GM21619 (cell line): ENCODE results near the gene NWD2.

ENCODE experiments used
- ATAC-seq: cut with Tn5 transposase; IDR thresholded peaks from one replicate; pipeline ENCODE4 v1.9.1; 2021; ENCODE audit not compliant: unreplicated experiment

The NWD2 gene

DNA sequence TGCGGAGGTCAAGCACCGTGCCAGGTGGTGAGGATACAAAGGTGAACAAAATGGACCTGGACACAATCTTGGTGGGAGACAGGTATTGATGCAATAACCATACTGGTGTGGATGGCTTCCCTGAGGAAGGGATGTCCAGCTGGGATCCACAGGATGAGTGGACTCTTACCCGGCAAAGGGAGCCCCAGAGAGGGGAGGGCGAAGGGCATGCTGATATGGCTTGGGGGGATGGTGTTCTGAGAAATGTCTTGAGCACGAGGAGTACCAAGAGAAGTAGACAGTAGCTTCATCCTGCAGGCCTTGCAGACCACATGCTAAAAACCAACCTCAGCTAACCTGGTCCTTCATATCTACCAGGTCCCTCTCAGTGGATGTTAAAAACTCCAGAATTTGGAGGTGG is 220.8 kb downstream of the NWD2 start:
- no peak for ATAC-seq

DNA sequence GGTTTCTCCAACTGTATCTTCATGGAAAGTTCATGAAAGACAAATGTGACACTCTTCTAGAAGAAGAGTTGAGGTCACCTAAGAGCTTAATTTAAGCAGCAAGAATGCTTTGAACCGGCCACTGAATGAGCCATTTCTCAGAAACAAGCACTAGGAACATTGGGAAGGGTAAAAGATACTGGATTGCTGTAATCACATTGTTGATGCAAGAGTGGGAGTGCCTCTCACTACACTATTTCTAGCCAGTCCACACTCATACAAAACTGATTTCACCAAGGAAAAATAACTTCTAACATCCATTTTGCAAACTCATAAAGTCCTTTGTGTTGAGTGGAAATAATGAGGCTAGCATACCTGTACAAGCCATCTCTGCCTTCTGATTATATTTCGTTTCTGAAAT is 221.3 kb downstream of the NWD2 start:
- ATAC-seq, result no peak

DNA sequence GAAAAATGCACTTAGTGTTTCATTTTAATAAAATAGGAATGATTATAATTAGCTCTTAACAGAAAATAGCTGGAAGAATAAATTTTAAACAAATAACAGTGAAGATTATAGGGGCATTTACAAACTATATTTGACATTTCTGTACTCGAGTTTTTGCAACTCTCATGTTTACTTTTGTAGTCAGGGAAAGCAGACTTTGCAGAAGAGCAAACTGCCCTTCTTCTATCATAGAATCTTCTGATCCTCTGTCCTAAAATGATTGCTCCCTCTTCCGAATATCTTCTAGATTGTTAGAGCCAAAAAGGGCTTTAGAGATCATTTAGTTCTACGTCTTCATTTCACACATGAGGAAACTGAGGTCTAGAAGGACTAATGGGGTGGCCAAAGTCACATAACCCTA is 222.7 kb downstream of the NWD2 start:
- no peak for ATAC-seq

DNA sequence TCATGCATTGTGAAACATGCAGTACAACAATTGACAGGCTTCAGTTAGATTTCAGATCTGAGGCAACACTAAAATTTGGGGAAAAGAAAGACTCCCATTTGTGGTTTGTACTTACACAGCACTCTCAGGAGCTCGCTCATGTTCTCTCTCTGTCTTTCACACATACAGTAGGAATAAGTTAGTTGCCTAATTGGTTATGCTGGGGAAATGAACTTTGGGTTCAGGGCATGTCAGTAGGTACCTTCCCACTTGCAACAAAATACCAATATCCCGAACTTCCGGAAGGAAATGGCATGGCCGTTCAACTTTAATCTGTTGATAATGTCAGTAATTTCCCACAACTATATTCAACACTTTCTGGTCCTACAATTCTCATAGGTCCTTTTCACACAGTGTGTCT is 223.3 kb downstream of the NWD2 start:
- no peak for ATAC-seq

DNA sequence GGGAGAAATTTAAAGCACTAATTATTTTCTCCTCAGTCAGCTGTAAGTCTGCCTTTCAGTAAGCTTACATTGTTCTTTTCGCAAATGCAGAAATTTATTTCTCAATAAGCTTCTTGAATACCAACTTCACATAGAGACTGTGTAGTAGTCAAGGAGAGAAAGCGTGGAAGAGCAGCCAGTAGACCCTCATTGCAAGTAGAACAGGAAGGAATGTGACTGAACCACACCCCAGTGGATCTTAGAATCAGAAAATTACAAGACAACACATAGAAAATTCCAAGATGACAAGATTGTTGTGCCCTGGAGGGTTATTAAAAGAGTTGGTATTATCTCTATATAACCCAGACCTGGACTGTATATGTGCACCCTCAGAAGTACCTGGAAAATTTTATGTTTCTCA is 224.7 kb downstream of the NWD2 start:
- no peak for ATAC-seq

DNA sequence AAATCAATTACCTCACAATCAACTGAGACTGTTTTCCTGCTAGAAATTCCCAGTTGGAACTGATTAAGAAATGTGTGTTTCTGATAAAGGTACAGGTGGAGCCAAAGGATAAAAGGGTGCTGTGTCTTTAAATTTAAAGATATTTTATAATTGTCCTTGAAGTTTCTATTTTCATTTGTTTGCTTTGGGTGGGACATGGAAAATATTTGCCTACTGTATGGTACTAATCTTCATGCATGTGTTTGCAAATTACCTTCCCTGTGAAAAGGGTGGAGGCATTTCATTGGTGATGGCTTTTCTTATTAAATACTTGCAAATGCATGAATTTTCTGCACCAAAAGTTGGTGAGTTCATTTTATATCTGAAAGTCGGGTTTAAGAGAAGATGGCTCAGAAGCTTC is 225.7 kb downstream of the NWD2 start:
- no peak for ATAC-seq

DNA sequence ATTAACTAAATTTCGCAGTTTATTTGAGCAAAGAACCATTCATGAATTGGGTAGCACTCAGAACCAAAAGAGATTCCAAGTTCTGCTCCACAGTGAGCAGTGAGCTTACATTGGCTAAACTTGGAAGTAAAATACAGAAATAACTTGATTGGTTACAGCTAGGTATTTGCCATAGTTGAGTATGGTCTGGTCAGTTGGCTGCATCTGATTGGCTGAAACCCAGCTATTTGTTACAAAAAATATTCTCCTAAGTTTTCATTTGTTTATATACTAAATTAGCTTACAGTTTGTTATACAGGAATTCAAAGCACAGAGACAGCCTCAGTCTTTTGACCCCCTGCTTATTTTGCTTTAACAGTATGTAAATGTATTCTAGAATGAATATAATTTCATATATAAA is 226.6 kb downstream of the NWD2 start:
- no peak for ATAC-seq

DNA sequence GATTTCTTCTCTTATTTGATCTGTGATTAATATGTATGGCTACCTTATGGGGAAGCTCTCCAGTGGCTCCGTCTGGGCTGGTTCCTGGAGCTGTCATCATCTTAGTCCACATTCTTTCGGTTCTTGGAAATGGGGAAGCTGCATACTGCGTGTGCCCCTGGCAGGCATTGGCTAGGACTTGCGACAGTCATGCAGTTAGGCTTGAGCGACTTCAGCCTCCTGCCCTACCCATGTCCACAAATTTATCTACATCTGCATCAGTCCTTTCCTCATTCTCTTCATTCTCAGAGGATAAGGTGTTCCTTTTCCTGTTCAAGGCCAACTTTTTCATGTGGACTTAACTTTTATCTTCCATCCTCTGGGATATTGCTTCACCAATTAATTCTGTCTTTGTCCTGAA is 227.4 kb downstream of the NWD2 start:
- no peak for ATAC-seq

DNA sequence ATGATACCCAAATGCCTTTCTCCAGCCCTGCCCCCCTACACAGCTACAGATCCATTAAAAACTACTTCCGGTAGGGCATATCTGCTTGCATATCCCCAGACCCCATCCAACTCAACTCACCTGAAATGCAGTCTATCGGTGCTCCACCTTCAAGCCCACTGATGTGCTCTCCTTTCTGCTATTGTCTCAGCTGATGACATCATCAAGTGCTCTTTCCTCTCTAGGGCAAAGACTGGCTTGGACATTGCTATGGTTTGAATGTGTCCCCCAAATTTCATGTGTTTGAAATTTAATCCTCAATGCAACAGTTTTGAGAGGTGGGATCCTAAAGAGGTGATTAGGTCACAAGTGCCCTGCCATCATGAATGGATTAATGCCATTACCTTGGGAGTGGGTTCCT is 229.3 kb downstream of the NWD2 start:
- no peak for ATAC-seq

DNA sequence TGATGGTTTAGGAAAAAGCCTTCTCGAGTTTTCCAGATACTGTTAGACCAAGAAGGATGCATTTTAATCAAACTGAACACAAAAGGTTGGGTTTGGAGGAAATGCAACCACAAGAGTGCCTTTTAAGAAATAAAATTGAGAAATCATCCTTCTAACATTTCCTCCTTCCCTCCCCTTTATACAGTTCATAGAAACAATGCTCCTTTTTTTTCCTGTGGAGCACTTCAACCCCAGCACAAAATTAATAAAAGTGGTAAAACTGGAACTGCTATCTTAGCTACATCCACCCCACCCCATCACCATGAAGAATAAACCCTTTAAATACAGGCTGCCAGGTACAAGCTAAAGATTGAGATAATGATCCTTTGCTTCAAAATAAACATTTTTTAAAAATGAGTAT is 230.5 kb downstream of the NWD2 start:
- no peak for ATAC-seq

DNA sequence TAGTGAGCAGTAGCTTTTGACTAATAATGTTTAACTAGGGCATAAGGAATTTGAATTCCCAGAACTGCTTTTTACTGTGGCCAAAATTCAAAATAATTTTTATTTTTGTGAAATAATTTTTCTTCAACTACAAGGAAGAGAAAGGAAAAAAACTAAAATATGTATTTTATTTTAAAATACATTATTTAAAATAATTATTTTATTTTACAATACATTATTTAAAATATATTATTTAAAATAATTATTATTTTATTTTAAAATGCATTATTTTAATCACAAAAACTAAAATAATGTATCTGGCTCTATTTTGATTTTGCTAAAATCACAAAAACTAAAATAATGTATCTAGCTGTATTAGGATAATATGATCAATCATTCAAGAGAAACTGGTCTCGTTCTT is 231.2 kb downstream of the NWD2 start:
- no peak for ATAC-seq

DNA sequence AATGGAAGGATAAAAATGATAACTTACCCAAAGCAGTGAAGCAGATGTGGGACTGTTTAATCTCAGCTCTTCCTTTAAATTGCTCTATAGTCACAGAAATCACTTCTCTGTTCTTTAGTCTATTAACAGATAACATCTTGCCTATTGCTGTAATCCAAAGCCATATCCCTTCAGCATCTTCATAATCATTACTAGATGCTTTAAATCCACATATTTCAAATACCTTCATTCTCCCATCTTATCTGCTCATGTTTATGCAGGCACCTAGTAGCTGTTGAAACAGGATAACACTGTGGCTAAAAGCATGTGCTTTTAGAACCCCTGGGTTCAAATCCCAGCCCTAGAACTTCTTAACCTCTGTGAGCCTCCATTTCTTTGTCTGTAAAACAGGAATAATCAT is 231.7 kb downstream of the NWD2 start:
- ATAC-seq, result no peak

DNA sequence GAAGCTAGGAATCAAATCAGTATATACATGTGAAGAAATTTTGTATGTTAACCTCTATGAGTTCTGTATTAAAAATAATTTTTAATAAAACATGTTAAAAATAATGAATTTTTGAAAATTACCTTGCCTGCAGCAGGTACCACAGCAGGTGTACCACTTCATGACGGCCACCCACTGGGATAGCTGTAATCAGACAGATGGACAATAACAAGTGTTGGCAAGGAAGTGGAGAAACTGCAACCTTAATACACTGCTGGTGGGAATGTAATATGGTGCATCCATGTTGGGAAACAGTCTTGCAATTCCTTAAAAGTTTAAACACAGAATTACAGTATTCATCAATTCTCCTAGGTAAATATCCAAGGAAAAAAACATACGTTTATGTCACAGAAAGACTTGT is 232.1 kb downstream of the NWD2 start:
- no peak for ATAC-seq

DNA sequence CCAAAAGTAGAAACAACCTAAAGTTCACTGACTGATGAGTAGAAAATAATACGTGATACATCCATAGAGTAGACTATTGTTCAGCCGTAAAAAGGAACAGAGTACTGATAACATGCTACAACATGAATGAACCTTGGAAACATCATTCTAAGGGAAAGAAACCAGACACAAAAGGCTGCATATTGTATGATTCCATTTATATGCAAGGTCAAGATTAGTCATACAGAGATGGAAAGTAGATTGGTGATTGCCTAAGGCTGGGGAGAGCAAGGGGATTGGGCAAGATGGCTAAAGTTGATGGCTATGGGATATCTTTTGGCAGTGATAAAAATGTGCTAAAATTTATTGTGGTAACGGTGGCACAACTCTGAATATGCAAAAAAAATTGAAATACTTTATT is 232.6 kb downstream of the NWD2 start:
- no peak for ATAC-seq

DNA sequence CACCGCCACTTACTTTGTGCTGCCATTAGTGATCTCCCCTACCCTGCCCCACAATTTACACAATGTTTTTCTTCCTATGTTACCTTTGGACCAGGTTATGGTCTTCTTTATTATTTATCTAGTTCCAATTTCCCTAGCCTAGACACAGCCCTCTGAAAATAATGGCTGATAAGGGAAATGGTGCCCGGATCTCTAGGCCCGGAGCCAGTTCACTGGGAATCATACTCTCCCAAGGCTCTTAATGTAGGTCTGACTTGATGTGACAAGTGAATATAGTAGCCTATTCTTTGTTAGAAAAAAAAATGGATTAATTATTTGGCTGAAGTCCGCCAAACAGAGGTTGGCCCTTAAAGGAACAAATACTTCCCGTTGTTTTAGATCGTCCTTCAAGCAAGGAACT is 233.6 kb downstream of the NWD2 start:
- ATAC-seq, result no peak

DNA sequence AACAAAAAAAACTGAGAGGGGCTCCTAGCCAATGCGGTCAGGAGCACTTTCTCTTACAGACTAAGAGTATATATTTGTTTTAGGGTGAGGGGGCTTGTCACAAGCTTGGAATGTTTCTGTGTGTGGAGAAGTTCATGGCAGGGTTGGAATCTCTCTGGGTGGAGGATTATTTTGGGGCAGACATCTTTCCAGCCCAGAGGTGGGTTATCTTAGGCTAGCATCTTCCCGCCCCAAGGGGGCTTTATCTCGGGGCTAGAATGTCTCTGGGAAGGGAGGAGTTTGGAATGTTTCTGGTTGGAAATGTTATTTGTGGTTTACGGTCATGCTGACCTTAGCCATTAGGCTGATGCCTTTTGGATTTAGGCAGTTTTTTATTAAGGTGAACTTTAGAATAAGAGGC is 236.0 kb downstream of the NWD2 start:
- no peak for ATAC-seq

DNA sequence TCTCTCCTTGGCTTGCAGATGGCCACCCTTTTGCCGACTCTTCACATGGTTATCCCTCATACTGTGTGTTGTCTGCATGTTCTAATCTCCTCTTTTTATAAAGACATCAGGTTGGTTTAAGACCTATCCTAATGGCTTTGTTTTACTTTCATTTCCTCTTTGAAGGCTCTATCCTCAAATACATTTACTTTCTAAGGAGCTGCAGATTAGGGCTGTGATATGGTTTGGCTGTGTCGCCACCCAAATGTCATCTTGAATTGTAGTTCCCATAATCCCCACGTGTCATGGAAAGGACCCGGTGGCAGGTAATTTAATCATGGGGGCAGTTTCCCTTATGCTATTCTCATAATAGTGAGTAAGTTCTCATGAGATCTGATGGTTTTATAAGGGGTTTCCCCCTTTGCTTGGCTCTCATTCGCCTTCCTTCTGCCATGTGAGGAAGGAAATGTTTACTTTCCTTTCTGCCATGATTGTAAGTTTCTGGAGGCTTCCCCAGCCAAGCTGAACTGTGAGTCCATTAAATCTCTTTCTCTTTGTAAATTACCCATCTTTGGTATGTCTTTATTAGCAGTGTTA is 237.1 kb downstream of the NWD2 start:
- ATAC-seq, result no peak

DNA sequence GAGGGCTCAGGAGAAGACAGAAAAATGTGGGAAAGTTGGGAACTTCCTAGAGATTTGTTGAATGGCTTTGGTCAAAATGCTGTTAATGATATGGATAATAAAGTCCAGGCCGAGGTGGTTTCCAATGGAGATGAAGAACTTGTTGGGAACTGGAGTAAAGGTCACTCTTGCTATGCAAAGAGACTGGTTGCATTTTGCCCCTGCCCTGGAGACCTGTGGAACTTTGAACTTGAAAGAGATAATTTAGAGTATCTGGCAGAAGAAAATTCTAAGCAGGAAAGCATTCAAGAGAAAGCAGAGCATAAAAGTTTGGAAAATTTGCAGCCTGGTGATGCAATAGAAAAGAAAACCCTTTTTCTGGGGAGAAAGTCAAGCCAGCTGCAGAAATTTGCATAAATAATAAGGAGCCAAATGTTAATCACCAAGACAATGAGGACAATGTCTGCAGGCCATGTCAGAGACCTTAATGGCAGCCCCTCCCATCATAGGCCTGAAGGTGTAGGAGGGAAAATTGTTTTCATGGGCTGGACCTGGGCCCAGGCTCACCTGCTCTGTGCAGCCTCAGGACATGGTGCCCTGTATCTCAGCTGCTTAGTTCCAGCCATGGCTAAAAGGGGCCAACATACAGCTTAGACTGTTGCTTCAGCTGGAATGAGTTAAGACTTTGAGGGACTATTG is 237.8 kb downstream of the NWD2 start:
- no peak for ATAC-seq

DNA sequence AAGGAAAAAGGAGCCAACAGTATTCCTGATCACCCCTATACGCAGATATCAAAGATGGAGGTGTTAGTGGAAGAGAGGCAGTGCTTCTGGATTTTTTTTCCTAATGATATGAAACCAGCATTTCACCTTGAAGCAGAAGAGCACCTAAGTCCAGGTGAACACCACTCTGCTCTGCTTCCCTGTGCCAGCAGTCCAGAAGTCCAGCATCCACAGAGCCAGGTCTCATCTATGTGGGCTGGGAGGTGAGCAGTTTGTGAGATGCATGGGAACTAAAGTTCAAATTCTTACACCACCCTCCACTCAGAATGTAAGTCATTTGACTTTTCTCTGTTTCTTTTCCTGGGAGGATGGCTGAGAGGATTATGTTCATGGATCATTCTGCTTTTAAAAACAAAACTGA is 239.1 kb downstream of the NWD2 start:
- no peak for ATAC-seq

DNA sequence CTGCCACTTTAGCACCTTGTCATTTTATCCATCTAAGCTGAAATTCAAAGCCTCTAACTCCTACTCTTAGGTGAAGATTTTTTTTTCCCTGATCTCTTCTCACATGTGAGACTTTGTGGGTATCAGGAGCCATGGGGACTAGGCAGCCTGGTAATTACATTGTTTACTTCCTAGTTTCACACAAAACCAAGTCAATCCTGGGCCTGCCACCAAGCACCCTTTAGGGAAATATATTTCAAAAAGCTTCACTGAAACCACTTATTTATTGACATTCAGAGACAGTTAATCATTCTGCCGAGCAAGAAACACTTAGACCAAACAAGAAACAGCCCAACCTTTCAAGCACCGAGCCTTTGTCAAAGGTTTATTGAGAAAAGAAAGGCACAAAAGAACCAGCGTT is 241.6 kb downstream of the NWD2 start:
- ATAC-seq, result no peak

DNA sequence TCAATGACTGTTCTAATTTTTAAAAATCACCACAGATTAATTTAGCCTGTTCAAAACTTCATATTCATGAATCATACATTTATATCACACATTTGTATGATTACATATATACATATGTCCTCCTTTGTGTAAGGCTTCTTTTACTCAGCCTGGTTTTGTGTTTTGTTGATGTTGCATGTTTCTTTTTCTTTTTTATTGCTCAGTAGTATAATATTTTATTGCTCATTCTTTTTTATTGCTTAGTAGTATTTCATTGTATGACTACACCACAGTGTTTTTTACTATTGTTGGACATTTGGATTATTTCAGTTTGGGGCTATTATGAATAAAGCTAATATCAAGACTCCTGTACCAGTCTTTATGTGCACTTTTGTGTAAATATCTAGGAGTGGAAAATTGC is 243.1 kb downstream of the NWD2 start:
- ATAC-seq, result no peak

DNA sequence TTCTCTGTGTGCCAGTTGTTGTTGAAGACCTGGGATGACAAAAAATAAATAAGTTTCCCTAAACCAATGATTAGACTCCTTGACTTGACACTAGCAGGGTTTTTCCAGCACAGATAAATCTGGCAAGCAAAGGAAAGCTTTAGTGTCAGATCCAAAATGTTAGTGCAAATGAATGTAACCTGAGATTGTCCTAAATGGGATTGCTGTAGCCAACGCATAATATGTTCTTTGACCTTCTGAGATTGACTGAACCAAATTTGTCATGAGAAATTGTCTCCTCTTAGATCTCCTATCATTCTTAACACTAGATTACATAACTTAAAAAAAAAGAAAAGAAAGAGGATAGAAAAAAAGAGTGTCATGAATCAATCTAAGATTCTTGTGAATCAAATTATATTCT is 245.2 kb downstream of the NWD2 start:
- no peak for ATAC-seq
